ENCODE data around the gene SAG. TPM values are rescaled to one million over a fixed set of nuclear protein-coding genes. Genes with fewer than 3 reads are reported as not detected.
A peak's percentile ranks its signal among the peaks of the same experiment; 100 is the strongest.
"Not testable (repeated sequence)": the region's sequence is repeated elsewhere in the genome, so short reads cannot be mapped to it uniquely, and the experiment has no call there.

Gene SAG
- total RNA-seq, 1 donor from 2014 or later = under 0.01 TPM

- DNase-seq (ENCODE audit: low read depth in 2 of 2) = no peak
These were observed 22.0 kb downstream of the SAG start for GRCh38 chr2:233329489-233330135.

GRCh38 chr2:233331536-233331935, 23.9 kb downstream of the SAG start:
- no peak for DNase-seq (ENCODE audit: low read depth in 2 of 2)

GRCh38 chr2:233332125-233332524, 24.5 kb downstream of the SAG start:
- DNase-seq (ENCODE audit: low read depth in 2 of 2) = no peak

- no peak for DNase-seq (ENCODE audit: low read depth in 2 of 2)
These were observed 27.3 kb downstream of the SAG start for GRCh38 chr2:233334915-233335314.

GRCh38 chr2:233336091-233336490, 28.5 kb downstream of the SAG start:
- not testable (repeated sequence) for DNase-seq (ENCODE audit: low read depth in 2 of 2)

GRCh38 chr2:233336541-233336940, 28.9 kb downstream of the SAG start:
- no peak for DNase-seq (ENCODE audit: low read depth in 2 of 2)

- no peak for DNase-seq (ENCODE audit: low read depth in 2 of 2)
These were observed 30.4 kb downstream of the SAG start for GRCh38 chr2:233338046-233338445.

GRCh38 chr2:233338812-233339368, 31.3 kb downstream of the SAG start:
- DNase-seq (ENCODE audit: low read depth in 2 of 2) = no peak

GRCh38 chr2:233339427-233339826, 31.8 kb downstream of the SAG start:
- no peak for DNase-seq (ENCODE audit: low read depth in 2 of 2)

GRCh38 chr2:233341296-233341695, 33.7 kb downstream of the SAG start:
- no peak for DNase-seq (ENCODE audit: low read depth in 2 of 2)

GRCh38 chr2:233342301-233342700, 34.7 kb downstream of the SAG start:
- DNase-seq (ENCODE audit: low read depth in 2 of 2) = no peak

GRCh38 chr2:233343171-233343705, 35.6 kb downstream of the SAG start:
- no peak for DNase-seq (ENCODE audit: low read depth in 2 of 2)

GRCh38 chr2:233346376-233346775, 38.8 kb downstream of the SAG start:
- DNase-seq (ENCODE audit: low read depth in 2 of 2) = no peak

- no peak for DNase-seq (ENCODE audit: low read depth in 2 of 2)
These were observed 39.3 kb downstream of the SAG start for GRCh38 chr2:233346930-233347329.

GRCh38 chr2:233349005-233349998, 41.7 kb downstream of the SAG start:
- peak; percentile 66 to 81 for DNase-seq (ENCODE audit: low read depth in 2 of 2)

GRCh38 chr2:233350708-233351107, 43.1 kb downstream of the SAG start:
- peak in 1 of 2 donors; percentile 84 for DNase-seq (ENCODE audit: low read depth in 2 of 2)

- DNase-seq (ENCODE audit: low read depth in 2 of 2) = no peak
These were observed 43.8 kb downstream of the SAG start for GRCh38 chr2:233351423-233351822.

GRCh38 chr2:233352141-233352842, 44.7 kb downstream of the SAG start:
- DNase-seq (ENCODE audit: low read depth in 2 of 2) = no peak

- no peak for DNase-seq (ENCODE audit: low read depth in 2 of 2)
These were observed 45.6 kb downstream of the SAG start for GRCh38 chr2:233353101-233353768.

GRCh38 chr2:233353769-233354499, 46.3 kb downstream of the SAG start, which contains the start of gene DGKD:
Gene DGKD, plus strand, starts transcription at chr2:233354494. Its CDS starts 25 bp downstream, at chr2:233354519.
- DNase-seq (ENCODE audit: low read depth in 2 of 2) = peak in 1 of 2 donors; percentile 56
